WTC11 (cell line): Measurements from ENCODE around the gene OR52N4. TPM values are rescaled to one million over a fixed set of nuclear protein-coding genes. Genes with fewer than 3 reads are reported as not detected.

ENCODE experiments used
- ATAC-seq: fragments of 200-7000 bp; cut with Tn5 transposase; 2 replicates; pipeline ENCODE4 v1.10.0; 2021; ENCODE audit warnings: mild to moderate bottlenecking, moderate library complexity
- CTCF ChIA-PET: fragments of 300-600 bp; sonication (Branson Sonifier 250); formaldehyde crosslinking; loops from one replicate; lab custom pipeline; 2021; ENCODE audit warnings: antibody characterized with exemption; lab: Charles Lee
- POLR2A ChIA-PET: fragments of 350-600 bp; sonication (Branson Sonifier 250); formaldehyde crosslinking; loops from one replicate; lab custom pipeline; 2021; ENCODE audit warnings: antibody characterized with exemption; lab: Charles Lee
- DNase-seq: peaks from one replicate; pipeline ENCODE4 v3.0.0; 2021; ENCODE audit warnings: low spot score
- H3K27ac Mint-ChIP-seq: 2 replicates; pipeline ENCODE4 v1.8.0; 2021; ENCODE audit warnings: mixed read lengths
- H3K27me3 Mint-ChIP-seq: 2 replicates; pipeline ENCODE4 v1.8.0; 2021; ENCODE audit warnings: low read depth, mild to moderate bottlenecking, moderate library complexity, mixed read lengths
- H3K36me3 Mint-ChIP-seq: 2 replicates; pipeline ENCODE4 v1.8.0; 2021; ENCODE audit warnings: mixed read lengths
- H3K4me1 Mint-ChIP-seq: 2 replicates; pipeline ENCODE4 v1.8.0; 2022; ENCODE audit warnings: mixed read lengths
- H3K4me3 Mint-ChIP-seq: 2 replicates; pipeline ENCODE4 v1.8.0; 2021; ENCODE audit warnings: mild to moderate bottlenecking, moderate library complexity, mixed read lengths
- H3K9me3 Mint-ChIP-seq: 2 replicates; pipeline ENCODE4 v1.8.0; 2021; ENCODE audit warnings: mixed read lengths
- ESRRA ChIP-seq: sonication (generic); formaldehyde crosslinking; IDR thresholded peaks from 2 replicates; pipeline ENCODE4 v1.8.1; 2022; ENCODE audit warnings: mild to moderate bottlenecking, missing genetic modification reagents, borderline replicate concordance
- FOXP1 ChIP-seq: sonication (generic); formaldehyde crosslinking; IDR thresholded peaks from 2 replicates; pipeline ENCODE4 v1.8.0; 2022; ENCODE audit warnings: missing genetic modification reagents, mild to moderate bottlenecking, moderate library complexity, borderline replicate concordance
- KAT7 ChIP-seq: sonication (generic); formaldehyde crosslinking; IDR thresholded peaks from 2 replicates; pipeline ENCODE4 v1.8.1; 2023; ENCODE audit warnings: missing genetic modification reagents, mild to moderate bottlenecking, borderline replicate concordance
- NR3C1 ChIP-seq: sonication (generic); formaldehyde crosslinking; conservative IDR thresholded peaks from 2 replicates; pipeline ENCODE4 v1.8.1; 2023; ENCODE audit warnings: low read depth, mild to moderate bottlenecking, missing genetic modification reagents
- OVOL2 ChIP-seq: fragments of 250-450 bp; sonication (Bioruptor Pico); IDR thresholded peaks from 2 replicates; pipeline ENCODE4 v1.9.0; 2021; ENCODE audit warnings: mild to moderate bottlenecking, borderline replicate concordance
- SMAD4 ChIP-seq: sonication (generic); formaldehyde crosslinking; IDR thresholded peaks from 2 replicates; pipeline ENCODE4 v1.8.0; 2022; ENCODE audit warnings: mild to moderate bottlenecking, missing genetic modification reagents
- TEAD1 ChIP-seq: sonication (generic); formaldehyde crosslinking; IDR thresholded peaks from 2 replicates; pipeline ENCODE4 v1.8.0; 2022; ENCODE audit warnings: mild to moderate bottlenecking, missing genetic modification reagents
- TEAD4 ChIP-seq: sonication (generic); formaldehyde crosslinking; IDR thresholded peaks from 2 replicates; pipeline ENCODE4 v1.8.0; 2022; ENCODE audit warnings: mild to moderate bottlenecking, missing genetic modification reagents
- ZNF121 ChIP-seq: sonication (generic); formaldehyde crosslinking; IDR thresholded peaks from 2 replicates; pipeline ENCODE4 v1.8.0; 2023; ENCODE audit warnings: missing genetic modification reagents
- ZNF317 ChIP-seq: sonication (generic); formaldehyde crosslinking; IDR thresholded peaks from 2 replicates; pipeline ENCODE4 v1.8.1; 2023; ENCODE audit warnings: low read depth, mild to moderate bottlenecking, moderate library complexity, missing genetic modification reagents, borderline replicate concordance
- total RNA-seq: library from RNA; stranded (reverse); gene quantifications from 3 replicates; pipeline ENCODE4 v1.2.3, GENCODE V29; 2021
- TF ChIP-seq, protein P1 (sequence below): sonication (generic); formaldehyde crosslinking; IDR thresholded peaks from 2 replicates; pipeline ENCODE4 v1.8.0; 2022; ENCODE audit warnings: mild to moderate bottlenecking, missing genetic modification reagents
- TF ChIP-seq, protein P2 (sequence below): sonication (generic); formaldehyde crosslinking; IDR thresholded peaks from 2 replicates; pipeline ENCODE4 v1.8.1; 2022; ENCODE audit warnings: mild to moderate bottlenecking, missing genetic modification reagents, moderate library complexity, borderline replicate concordance
- TF ChIP-seq, protein P3 (sequence below): sonication (generic); formaldehyde crosslinking; IDR thresholded peaks from 2 replicates; pipeline ENCODE4 v1.8.1; 2023; ENCODE audit warnings: mild to moderate bottlenecking, moderate library complexity, missing genetic modification reagents
- TF ChIP-seq, protein P4 (sequence below): sonication (generic); formaldehyde crosslinking; IDR thresholded peaks from 2 replicates; pipeline ENCODE4 v1.8.0; 2023; ENCODE audit warnings: missing genetic modification reagents, mild to moderate bottlenecking, borderline replicate concordance
- TF ChIP-seq, protein P5 (sequence below): sonication (generic); formaldehyde crosslinking; IDR thresholded peaks from 2 replicates; pipeline ENCODE4 v1.8.1; 2022; ENCODE audit warnings: missing genetic modification reagents, borderline replicate concordance
- TF ChIP-seq, protein P6 (sequence below): sonication (generic); formaldehyde crosslinking; IDR thresholded peaks from 2 replicates; pipeline ENCODE4 v1.8.1; 2022; ENCODE audit warnings: low read depth, mild to moderate bottlenecking, moderate library complexity, missing genetic modification reagents, borderline replicate concordance
- TF ChIP-seq, protein P7 (sequence below): sonication (generic); formaldehyde crosslinking; IDR thresholded peaks from 2 replicates; pipeline ENCODE4 v1.8.0; 2023; ENCODE audit warnings: mild to moderate bottlenecking, missing genetic modification reagents
- TF ChIP-seq, protein P8 (sequence below): fragments of 200-600 bp; IDR thresholded peaks from 2 replicates; pipeline ENCODE4 v1.8.0; 2022; ENCODE audit warnings: antibody characterized with exemption

The OR52N4 gene
- total RNA-seq, 1 experiment from 2014 or later, result 0.52 TPM

DNA sequence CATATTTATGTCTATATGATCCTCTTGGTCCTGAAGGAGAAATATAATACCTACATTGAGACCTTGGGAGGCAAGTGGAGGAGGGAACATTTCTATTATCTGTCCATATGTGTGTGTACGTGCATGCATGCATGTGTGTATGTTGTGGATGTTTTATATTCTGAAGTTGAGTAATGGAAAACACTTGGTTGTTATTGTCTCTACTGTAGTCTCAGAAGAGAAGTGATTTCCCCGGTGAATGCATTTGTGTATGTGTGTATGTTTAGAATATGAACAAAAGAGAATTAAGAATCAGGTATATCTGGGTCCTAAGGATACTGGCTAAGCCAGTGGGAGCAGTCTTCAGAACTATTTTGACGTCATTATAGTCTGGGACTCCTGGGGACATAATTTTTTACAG lies 37.1 kb downstream of the OR52N4 start, which contains the start of gene OR52N1 (continued):
- TF ChIP-seq, protein P1, sequence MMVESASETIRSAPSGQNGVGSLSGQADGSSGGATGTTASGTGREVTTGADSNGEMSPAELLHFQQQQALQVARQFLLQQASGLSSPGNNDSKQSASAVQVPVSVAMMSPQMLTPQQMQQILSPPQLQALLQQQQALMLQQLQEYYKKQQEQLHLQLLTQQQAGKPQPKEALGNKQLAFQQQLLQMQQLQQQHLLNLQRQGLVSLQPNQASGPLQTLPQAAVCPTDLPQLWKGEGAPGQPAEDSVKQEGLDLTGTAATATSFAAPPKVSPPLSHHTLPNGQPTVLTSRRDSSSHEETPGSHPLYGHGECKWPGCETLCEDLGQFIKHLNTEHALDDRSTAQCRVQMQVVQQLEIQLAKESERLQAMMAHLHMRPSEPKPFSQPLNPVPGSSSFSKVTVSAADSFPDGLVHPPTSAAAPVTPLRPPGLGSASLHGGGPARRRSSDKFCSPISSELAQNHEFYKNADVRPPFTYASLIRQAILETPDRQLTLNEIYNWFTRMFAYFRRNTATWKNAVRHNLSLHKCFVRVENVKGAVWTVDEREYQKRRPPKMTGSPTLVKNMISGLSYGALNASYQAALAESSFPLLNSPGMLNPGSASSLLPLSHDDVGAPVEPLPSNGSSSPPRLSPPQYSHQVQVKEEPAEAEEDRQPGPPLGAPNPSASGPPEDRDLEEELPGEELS (CRISPR knock-in tag), result no peak
- TF ChIP-seq TEAD1 (CRISPR knock-in tag) (no peak), OVOL2 (CRISPR knock-in tag) (no peak), NR3C1 (CRISPR knock-in tag) (no peak), KAT7 (CRISPR knock-in tag) (no peak), ZNF317 (no peak), ESRRA (CRISPR knock-in tag) (no peak), FOXP1 (CRISPR knock-in tag) (no peak)
- TF ChIP-seq, protein P2, sequence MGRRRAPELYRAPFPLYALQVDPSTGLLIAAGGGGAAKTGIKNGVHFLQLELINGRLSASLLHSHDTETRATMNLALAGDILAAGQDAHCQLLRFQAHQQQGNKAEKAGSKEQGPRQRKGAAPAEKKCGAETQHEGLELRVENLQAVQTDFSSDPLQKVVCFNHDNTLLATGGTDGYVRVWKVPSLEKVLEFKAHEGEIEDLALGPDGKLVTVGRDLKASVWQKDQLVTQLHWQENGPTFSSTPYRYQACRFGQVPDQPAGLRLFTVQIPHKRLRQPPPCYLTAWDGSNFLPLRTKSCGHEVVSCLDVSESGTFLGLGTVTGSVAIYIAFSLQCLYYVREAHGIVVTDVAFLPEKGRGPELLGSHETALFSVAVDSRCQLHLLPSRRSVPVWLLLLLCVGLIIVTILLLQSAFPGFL (CRISPR knock-in tag), result no peak
- TF ChIP-seq, protein P3, sequence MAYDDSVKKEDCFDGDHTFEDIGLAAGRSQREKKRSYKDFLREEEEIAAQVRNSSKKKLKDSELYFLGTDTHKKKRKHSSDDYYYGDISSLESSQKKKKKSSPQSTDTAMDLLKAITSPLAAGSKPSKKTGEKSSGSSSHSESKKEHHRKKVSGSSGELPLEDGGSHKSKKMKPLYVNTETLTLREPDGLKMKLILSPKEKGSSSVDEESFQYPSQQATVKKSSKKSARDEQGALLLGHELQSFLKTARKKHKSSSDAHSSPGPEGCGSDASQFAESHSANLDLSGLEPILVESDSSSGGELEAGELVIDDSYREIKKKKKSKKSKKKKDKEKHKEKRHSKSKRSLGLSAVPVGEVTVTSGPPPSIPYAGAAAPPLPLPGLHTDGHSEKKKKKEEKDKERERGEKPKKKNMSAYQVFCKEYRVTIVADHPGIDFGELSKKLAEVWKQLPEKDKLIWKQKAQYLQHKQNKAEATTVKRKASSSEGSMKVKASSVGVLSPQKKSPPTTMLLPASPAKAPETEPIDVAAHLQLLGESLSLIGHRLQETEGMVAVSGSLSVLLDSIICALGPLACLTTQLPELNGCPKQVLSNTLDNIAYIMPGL (CRISPR knock-in tag), result no peak
- TF ChIP-seq, protein P4, sequence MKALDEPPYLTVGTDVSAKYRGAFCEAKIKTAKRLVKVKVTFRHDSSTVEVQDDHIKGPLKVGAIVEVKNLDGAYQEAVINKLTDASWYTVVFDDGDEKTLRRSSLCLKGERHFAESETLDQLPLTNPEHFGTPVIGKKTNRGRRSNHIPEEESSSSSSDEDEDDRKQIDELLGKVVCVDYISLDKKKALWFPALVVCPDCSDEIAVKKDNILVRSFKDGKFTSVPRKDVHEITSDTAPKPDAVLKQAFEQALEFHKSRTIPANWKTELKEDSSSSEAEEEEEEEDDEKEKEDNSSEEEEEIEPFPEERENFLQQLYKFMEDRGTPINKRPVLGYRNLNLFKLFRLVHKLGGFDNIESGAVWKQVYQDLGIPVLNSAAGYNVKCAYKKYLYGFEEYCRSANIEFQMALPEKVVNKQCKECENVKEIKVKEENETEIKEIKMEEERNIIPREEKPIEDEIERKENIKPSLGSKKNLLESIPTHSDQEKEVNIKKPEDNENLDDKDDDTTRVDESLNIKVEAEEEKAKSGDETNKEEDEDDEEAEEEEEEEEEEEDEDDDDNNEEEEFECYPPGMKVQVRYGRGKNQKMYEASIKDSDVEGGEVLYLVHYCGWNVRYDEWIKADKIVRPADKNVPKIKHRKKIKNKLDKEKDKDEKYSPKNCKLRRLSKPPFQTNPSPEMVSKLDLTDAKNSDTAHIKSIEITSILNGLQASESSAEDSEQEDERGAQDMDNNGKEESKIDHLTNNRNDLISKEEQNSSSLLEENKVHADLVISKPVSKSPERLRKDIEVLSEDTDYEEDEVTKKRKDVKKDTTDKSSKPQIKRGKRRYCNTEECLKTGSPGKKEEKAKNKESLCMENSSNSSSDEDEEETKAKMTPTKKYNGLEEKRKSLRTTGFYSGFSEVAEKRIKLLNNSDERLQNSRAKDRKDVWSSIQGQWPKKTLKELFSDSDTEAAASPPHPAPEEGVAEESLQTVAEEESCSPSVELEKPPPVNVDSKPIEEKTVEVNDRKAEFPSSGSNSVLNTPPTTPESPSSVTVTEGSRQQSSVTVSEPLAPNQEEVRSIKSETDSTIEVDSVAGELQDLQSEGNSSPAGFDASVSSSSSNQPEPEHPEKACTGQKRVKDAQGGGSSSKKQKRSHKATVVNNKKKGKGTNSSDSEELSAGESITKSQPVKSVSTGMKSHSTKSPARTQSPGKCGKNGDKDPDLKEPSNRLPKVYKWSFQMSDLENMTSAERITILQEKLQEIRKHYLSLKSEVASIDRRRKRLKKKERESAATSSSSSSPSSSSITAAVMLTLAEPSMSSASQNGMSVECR (CRISPR knock-in tag), result no peak
- TF ChIP-seq, all 79 proteins: peak for 0

DNA sequence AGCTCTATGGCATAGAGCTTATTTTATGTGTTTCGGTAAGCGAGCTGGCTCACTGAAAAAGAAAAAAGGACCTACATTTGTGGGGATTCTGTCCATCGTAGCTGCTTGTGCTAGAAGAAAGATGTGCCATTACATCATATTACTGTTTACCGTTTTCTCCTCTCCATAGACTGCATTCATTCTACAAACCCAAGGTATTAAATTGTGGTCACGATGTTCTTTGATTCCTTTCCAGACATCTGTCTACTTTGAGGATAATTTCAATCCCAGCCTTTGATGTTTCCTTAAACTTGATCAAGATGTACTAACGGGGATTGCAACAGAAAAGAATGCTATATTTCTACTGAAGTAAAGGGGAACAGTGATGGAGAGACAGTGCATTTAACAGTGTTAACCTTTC lies 42.5 kb downstream of the OR52N4 start:
- TF ChIP-seq SMAD4 (no peak), ZNF121 (CRISPR knock-in tag) (no peak), TEAD4 (CRISPR knock-in tag) (no peak), FOXP1 (CRISPR knock-in tag) (no peak)
- TF ChIP-seq, protein P5, sequence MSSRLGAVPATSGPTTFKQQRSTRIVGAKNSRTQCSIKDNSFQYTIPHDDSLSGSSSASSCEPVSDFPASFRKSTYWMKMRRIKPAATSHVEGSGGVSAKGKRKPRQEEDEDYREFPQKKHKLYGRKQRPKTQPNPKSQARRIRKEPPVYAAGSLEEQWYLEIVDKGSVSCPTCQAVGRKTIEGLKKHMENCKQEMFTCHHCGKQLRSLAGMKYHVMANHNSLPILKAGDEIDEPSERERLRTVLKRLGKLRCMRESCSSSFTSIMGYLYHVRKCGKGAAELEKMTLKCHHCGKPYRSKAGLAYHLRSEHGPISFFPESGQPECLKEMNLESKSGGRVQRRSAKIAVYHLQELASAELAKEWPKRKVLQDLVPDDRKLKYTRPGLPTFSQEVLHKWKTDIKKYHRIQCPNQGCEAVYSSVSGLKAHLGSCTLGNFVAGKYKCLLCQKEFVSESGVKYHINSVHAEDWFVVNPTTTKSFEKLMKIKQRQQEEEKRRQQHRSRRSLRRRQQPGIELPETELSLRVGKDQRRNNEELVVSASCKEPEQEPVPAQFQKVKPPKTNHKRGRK (CRISPR knock-in tag), result no peak
- TF ChIP-seq, protein P6, sequence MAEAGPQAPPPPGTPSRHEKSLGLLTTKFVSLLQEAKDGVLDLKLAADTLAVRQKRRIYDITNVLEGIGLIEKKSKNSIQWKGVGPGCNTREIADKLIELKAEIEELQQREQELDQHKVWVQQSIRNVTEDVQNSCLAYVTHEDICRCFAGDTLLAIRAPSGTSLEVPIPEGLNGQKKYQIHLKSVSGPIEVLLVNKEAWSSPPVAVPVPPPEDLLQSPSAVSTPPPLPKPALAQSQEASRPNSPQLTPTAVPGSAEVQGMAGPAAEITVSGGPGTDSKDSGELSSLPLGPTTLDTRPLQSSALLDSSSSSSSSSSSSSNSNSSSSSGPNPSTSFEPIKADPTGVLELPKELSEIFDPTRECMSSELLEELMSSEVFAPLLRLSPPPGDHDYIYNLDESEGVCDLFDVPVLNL (CRISPR knock-in tag), result no peak
- TF ChIP-seq, protein P7, sequence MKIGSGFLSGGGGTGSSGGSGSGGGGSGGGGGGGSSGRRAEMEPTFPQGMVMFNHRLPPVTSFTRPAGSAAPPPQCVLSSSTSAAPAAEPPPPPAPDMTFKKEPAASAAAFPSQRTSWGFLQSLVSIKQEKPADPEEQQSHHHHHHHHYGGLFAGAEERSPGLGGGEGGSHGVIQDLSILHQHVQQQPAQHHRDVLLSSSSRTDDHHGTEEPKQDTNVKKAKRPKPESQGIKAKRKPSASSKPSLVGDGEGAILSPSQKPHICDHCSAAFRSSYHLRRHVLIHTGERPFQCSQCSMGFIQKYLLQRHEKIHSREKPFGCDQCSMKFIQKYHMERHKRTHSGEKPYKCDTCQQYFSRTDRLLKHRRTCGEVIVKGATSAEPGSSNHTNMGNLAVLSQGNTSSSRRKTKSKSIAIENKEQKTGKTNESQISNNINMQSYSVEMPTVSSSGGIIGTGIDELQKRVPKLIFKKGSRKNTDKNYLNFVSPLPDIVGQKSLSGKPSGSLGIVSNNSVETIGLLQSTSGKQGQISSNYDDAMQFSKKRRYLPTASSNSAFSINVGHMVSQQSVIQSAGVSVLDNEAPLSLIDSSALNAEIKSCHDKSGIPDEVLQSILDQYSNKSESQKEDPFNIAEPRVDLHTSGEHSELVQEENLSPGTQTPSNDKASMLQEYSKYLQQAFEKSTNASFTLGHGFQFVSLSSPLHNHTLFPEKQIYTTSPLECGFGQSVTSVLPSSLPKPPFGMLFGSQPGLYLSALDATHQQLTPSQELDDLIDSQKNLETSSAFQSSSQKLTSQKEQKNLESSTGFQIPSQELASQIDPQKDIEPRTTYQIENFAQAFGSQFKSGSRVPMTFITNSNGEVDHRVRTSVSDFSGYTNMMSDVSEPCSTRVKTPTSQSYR (CRISPR knock-in tag), result no peak
- TF ChIP-seq, protein P8, sequence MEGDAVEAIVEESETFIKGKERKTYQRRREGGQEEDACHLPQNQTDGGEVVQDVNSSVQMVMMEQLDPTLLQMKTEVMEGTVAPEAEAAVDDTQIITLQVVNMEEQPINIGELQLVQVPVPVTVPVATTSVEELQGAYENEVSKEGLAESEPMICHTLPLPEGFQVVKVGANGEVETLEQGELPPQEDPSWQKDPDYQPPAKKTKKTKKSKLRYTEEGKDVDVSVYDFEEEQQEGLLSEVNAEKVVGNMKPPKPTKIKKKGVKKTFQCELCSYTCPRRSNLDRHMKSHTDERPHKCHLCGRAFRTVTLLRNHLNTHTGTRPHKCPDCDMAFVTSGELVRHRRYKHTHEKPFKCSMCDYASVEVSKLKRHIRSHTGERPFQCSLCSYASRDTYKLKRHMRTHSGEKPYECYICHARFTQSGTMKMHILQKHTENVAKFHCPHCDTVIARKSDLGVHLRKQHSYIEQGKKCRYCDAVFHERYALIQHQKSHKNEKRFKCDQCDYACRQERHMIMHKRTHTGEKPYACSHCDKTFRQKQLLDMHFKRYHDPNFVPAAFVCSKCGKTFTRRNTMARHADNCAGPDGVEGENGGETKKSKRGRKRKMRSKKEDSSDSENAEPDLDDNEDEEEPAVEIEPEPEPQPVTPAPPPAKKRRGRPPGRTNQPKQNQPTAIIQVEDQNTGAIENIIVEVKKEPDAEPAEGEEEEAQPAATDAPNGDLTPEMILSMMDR, result no peak
- CTCF ChIA-PET, result interaction anchor here (1.0 kb wide), 1 partner anchor 94 kb away, joined by 3 read pairs; no protein-coding TSS in a partner anchor
- H3K27ac Mint-ChIP-seq, result no peak overlapping the region
- POLR2A ChIA-PET, result no interaction called here
- H3K27me3 Mint-ChIP-seq, result no peaks in the 10 kb centered on the region
- DNase-seq (no peak), ATAC-seq (no peak)
- H3K4me1 Mint-ChIP-seq, result no peaks in the 10 kb centered on the region
- H3K9me3 Mint-ChIP-seq, result no peaks in the 10 kb centered on the region
- H3K36me3 Mint-ChIP-seq, result no peaks in the 10 kb centered on the region
- H3K4me3 Mint-ChIP-seq, result no peak overlapping the region
